HCT116 (cell line): ENCODE data around the gene AMDHD1. TPM values are rescaled to one million over a fixed set of nuclear protein-coding genes. Genes with fewer than 3 reads are reported as not detected.

ENCODE experiments used
- ATAC-seq: fragments of 200-7000 bp; cut with Tn5 transposase; 2 replicates; pipeline ENCODE4 v1.9.1; 2020; ENCODE audit warnings: mild to moderate bottlenecking, moderate library complexity
- BruUV-seq: library from RNA; stranded (reverse); fragments of 400-500 nt; replicated peaks from 2 replicates; lab custom pipeline; 2021; lab: Mats Ljungman, UMichigan
- CTCF ChIA-PET: fragments of 300-600 bp; sonication (Branson Sonifier 250); formaldehyde crosslinking; loops from one replicate; lab custom pipeline; 2021; ENCODE audit warnings: antibody characterized with exemption; lab: Charles Lee
- POLR2A ChIA-PET: fragments of 300-600, 350-600 bp; sonication (Branson Sonifier 250); formaldehyde crosslinking; loops from one replicate; lab custom pipeline; 2021; ENCODE audit warnings: antibody characterized with exemption; lab: Charles Lee
- RAD21 ChIA-PET, 2 experiments: fragments of 300-600 bp; sonication (Branson Sonifier 250); formaldehyde crosslinking; loops; one replicate each; lab custom pipeline; 2023; ENCODE audit warnings: low total read pairs in 2 of 2; ENCODE audit not compliant: uncharacterized antibody in 2 of 2, unreplicated experiment in 2 of 2, low non-redundant PET in 1 of 2; lab: Charles Lee
- DNase-seq: peaks from one replicate; pipeline ENCODE4 v3.0.0-alpha.2; 2010; ENCODE audit warnings: low read depth, low spot score
- H2AFZ ChIP-seq: fragments of 200-600 bp; shearing (Covaris generic), sonication (generic); 2 replicates; pipeline ENCODE4 v1.6.1; 2017; ENCODE audit warnings: low read depth, mixed run types, mixed read lengths, antibody characterized with exemption, low read length; ENCODE audit not compliant: poor library complexity, severe bottlenecking
- H3K27ac ChIP-seq: 2 replicates; pipeline ENCODE4 v1.5.1; 2012; ENCODE audit warnings: low read depth, low read length
- H3K27me3 ChIP-seq: fragments of 200-600 bp; sonication (generic); 2 replicates; pipeline ENCODE4 v1.6.1; 2016; ENCODE audit warnings: mixed run types, low read length, mixed read lengths; ENCODE audit not compliant: insufficient read depth
- H3K36me3 ChIP-seq, 2 experiments: fragments of 200-500 bp in 1 of 2; fragments of 200-600 bp in 1 of 2; sonication (Bioruptor generic) in 1 of 2; sonication (generic) in 1 of 2; 2 replicates each; pipeline versions ENCODE4 v1.5.1 to v1.6.1; 2014 to 2016; ENCODE audit warnings: low read length in 2 of 2, inconsistent platforms in 1 of 2, mixed read lengths in 1 of 2, mixed run types in 1 of 2; ENCODE audit not compliant: insufficient read depth in 2 of 2, control insufficient read depth in 1 of 2
- H3K4me1 ChIP-seq, 2 experiments: fragments of 200-600 bp in 1 of 2; sonication (generic) in 1 of 2; 2 replicates each; pipeline versions ENCODE4 v1.5.1 to v1.6.1; 2012 to 2017; ENCODE audit warnings: low read length in 2 of 2, inconsistent platforms in 1 of 2, mild to moderate bottlenecking in 1 of 2, mixed read lengths in 1 of 2, mixed run types in 1 of 2, moderate library complexity in 1 of 2; ENCODE audit not compliant: insufficient read depth in 2 of 2, control insufficient read depth in 1 of 2
- H3K4me2 ChIP-seq: fragments of 200-600 bp; sonication (generic); 2 replicates; pipeline ENCODE4 v1.6.1; 2017; ENCODE audit warnings: mixed run types, low read length, mixed read lengths
- H3K4me3 ChIP-seq, 2 experiments: fragments of 200-600 bp in 1 of 2; sonication (generic) in 1 of 2; replicated peaks in 1 of 2; 2 replicates each; pipeline ENCODE4 v1.5.1; 2011 to 2016; ENCODE audit warnings: low read length in 2 of 2, control low read depth in 1 of 2, low read depth in 1 of 2, mild to moderate bottlenecking in 1 of 2, mixed read lengths in 1 of 2, mixed run types in 1 of 2
- H3K79me2 ChIP-seq: fragments of 200-600 bp; sonication (generic); 2 replicates; pipeline ENCODE4 v1.6.1; 2017; ENCODE audit warnings: mild to moderate bottlenecking, mixed run types, low read length, moderate library complexity, mixed read lengths; ENCODE audit not compliant: insufficient read depth
- H3K9ac ChIP-seq: fragments of 200-600 bp; sonication (generic); 2 replicates; pipeline ENCODE4 v1.6.1; 2016; ENCODE audit warnings: low read length, mixed read lengths
- H3K9me2 ChIP-seq: fragments of 200-600 bp; sonication (generic), shearing (Covaris generic); 2 replicates; pipeline ENCODE4 v1.6.1; 2017; ENCODE audit warnings: mixed run types, mild to moderate bottlenecking, moderate library complexity; ENCODE audit not compliant: insufficient read depth
- H3K9me3 ChIP-seq, 2 experiments: fragments of 200-500 bp in 1 of 2; fragments of 200-600 bp in 1 of 2; sonication (Bioruptor generic) in 1 of 2; sonication (generic) in 1 of 2; 2 replicates each; pipeline ENCODE4 v1.6.1; 2014 to 2017; ENCODE audit warnings: low read length in 2 of 2, mixed read lengths in 2 of 2, inconsistent platforms in 1 of 2, low read depth in 1 of 2, mild to moderate bottlenecking in 1 of 2, mixed run types in 1 of 2, moderate library complexity in 1 of 2; ENCODE audit not compliant: control insufficient read depth in 1 of 2, insufficient read depth in 1 of 2
- H4K20me1 ChIP-seq: fragments of 200-600 bp; sonication (generic), shearing (Covaris generic); 2 replicates; pipeline ENCODE4 v1.6.1; 2017; ENCODE audit warnings: mixed run types, mild to moderate bottlenecking, moderate library complexity; ENCODE audit not compliant: insufficient read depth
- CTCF ChIP-seq, 3 experiments: fragments of 200-600 bp in 1 of 3; sonication (generic) in 1 of 3; IDR thresholded peaks in 2 of 3; conservative IDR thresholded peaks in 1 of 3; 2 replicates each; pipeline ENCODE4 v1.5.1; 2012 to 2017; ENCODE audit warnings: low read depth in 2 of 3, low read length in 2 of 3, antibody characterized with exemption in 1 of 3, borderline replicate concordance in 1 of 3, control low read depth in 1 of 3, mild to moderate bottlenecking in 1 of 3, mixed read lengths in 1 of 3, mixed run types in 1 of 3, moderate library complexity in 1 of 3; ENCODE audit not compliant: insufficient read depth in 1 of 3
- EGR1 ChIP-seq: IDR thresholded peaks from 2 replicates; pipeline ENCODE4 v1.6.1; 2012; ENCODE audit warnings: low read depth
- ELF1 ChIP-seq: IDR thresholded peaks from 2 replicates; pipeline ENCODE4 v1.6.1; 2012; ENCODE audit warnings: low read depth, borderline replicate concordance
- EZH2 ChIP-seq: fragments of 200-600 bp; sonication (generic); IDR thresholded peaks from 2 replicates; pipeline ENCODE4 v1.6.1; 2017; ENCODE audit warnings: antibody characterized with exemption, mixed run types
- FOSL1 ChIP-seq: IDR thresholded peaks from 2 replicates; pipeline ENCODE4 v1.6.1; 2012; ENCODE audit warnings: low read depth
- MAX ChIP-seq: IDR thresholded peaks from 2 replicates; pipeline ENCODE4 v1.6.1; 2012
- POLR2AphosphoS5 ChIP-seq: IDR thresholded peaks from 2 replicates; pipeline ENCODE4 v1.6.1; 2011; ENCODE audit warnings: mild to moderate bottlenecking, low read depth, low read length, moderate library complexity
- RAD21 ChIP-seq: IDR thresholded peaks from 2 replicates; pipeline ENCODE4 v1.6.1; 2012; ENCODE audit warnings: low read depth, mild to moderate bottlenecking
- REST ChIP-seq: IDR thresholded peaks from 2 replicates; pipeline ENCODE4 v1.6.1; 2012; ENCODE audit warnings: low read depth
- SIN3A ChIP-seq: IDR thresholded peaks from 2 replicates; pipeline ENCODE4 v1.6.1; 2012; ENCODE audit warnings: low read depth
- SP1 ChIP-seq: IDR thresholded peaks from 2 replicates; pipeline ENCODE4 v1.6.1; 2012; ENCODE audit warnings: low read depth
- YY1 ChIP-seq: IDR thresholded peaks from 2 replicates; pipeline ENCODE4 v1.6.1; 2011; ENCODE audit warnings: low read length, low read depth, moderate library complexity, mild to moderate bottlenecking; ENCODE audit not compliant: insufficient replicate concordance; ENCODE audit errors: extremely low read depth
- ZFX ChIP-seq: fragments of 450-650 bp; IDR thresholded peaks from 2 replicates; pipeline ENCODE4 v1.6.1; 2017
- intact Hi-C: fragments of 100-400 bp; cut with micrococcal nuclease; formaldehyde crosslinking; loops from 2 replicates; pipeline ENCODE4 v1.10.0; 2022
- total RNA-seq: library from RNA; stranded (reverse); gene quantifications from one replicate; pipeline ENCODE4 v1.2.1, GENCODE V29; 2021; ENCODE audit not compliant: unreplicated experiment

Gene AMDHD1
- total RNA-seq, 1 experiment from 2014 or later: 3.0 TPM

- DNase-seq: no peak
- H3K9ac ChIP-seq: no peak overlapping the region
- no peak for ATAC-seq
- H4K20me1 ChIP-seq: no peaks in the 10 kb centered on the region
- H3K9me2 ChIP-seq: no peaks in the 10 kb centered on the region
- H2AFZ ChIP-seq: no peak overlapping the region
- H3K4me1 ChIP-seq: no peaks in the 10 kb centered on the region
- H3K4me3 ChIP-seq: no peak overlapping the region
- TF ChIP-seq FOSL1: no peak
- TF ChIP-seq MAX: no peak
- TF ChIP-seq ELF1: no peak
- TF ChIP-seq POLR2AphosphoS5: no peak
- no peak for TF ChIP-seq CTCF (IDR thresholded peaks at IDR 0.05 in 2 of 3, conservative IDR thresholded peaks at IDR 0.05 in 1 of 3; ENCODE audit: borderline replicate concordance in 1 of 3, insufficient read depth in 1 of 3, low read depth in 2 of 3, low read length in 2 of 3)
- no peak for TF ChIP-seq RAD21
- no peak for TF ChIP-seq EZH2
- no peak for TF ChIP-seq SIN3A
- TF ChIP-seq REST: no peak
- no peak for TF ChIP-seq SP1
- TF ChIP-seq YY1: no peak
- TF ChIP-seq ZFX: no peak
- no peak for TF ChIP-seq EGR1
- TF ChIP-seq, all 23 proteins: peak for 0
- BruUV-seq: no TSS peak
- no peaks in the 10 kb centered on the region for H3K27me3 ChIP-seq
- intact Hi-C loops: no loop called here
- ChIA-PET POLR2A (no interaction called here), CTCF (no interaction called here), RAD21 (interaction anchor here in 1 of 2 experiments (0.5 kb wide), 1 partner anchor 126 kb away, joined by 3 read pairs; no protein-coding TSS in a partner anchor)
- peaks cover 20 to 66% of the 10 kb centered on the region in 2 experiments; a peak in 3 of 4 replicates for H3K36me3 ChIP-seq
- no peak overlapping the region for H3K4me2 ChIP-seq
- H3K79me2 ChIP-seq: no peaks in the 10 kb centered on the region
- no peaks in the 10 kb centered on the region for H3K9me3 ChIP-seq
- no peak overlapping the region for H3K27ac ChIP-seq
These were observed 63.6 kb downstream of the AMDHD1 start for GRCh38 chr12:96006727-96007126.
